GM19372 (cell line): ENCODE data around the gene COQ4.

Experiments used
- ATAC-seq: cut with Tn5 transposase; IDR thresholded peaks from one replicate; pipeline ENCODE4 v1.9.1; 2021; ENCODE audit warnings: mild to moderate bottlenecking, low read depth, moderate library complexity; ENCODE audit not compliant: unreplicated experiment

Gene COQ4

DNA sequence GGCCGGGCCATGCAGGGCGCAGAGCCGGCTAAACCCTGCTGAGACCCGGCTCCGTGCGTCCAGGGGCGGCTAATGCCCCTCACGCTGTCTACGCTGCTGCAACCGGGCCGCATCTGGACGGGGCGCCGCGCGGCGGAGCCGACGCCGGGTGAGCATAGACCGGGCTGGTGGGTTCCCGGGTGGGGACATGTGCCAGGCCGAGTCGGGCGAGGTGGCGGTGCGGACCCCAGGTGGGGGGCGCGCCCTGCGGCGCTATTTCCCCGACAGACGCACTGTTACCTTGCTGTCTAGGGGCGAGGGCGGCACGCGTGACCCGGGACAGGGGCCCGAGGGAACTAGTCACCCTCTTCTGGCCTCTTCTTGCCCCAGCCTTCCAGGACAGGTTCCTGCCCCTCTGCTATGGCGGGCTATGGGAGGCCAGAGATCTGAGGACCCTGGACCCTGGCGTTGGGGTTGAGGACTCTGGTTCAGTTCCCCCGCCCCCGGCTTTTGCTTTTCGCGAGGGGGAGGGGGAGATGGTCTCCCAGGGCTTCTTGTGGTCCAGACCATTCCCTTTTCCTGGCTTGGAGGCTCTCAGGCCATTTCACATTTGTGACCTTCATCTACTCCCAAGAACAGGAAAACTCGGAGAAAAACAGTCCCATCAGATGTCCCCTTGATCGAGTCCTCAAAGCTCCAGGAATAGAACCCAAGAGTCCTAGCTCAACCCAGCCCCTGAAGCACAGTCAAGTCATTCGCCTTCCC is 18.2 kb downstream of the COQ4 start:
- peak; percentile 38 for ATAC-seq

DNA sequence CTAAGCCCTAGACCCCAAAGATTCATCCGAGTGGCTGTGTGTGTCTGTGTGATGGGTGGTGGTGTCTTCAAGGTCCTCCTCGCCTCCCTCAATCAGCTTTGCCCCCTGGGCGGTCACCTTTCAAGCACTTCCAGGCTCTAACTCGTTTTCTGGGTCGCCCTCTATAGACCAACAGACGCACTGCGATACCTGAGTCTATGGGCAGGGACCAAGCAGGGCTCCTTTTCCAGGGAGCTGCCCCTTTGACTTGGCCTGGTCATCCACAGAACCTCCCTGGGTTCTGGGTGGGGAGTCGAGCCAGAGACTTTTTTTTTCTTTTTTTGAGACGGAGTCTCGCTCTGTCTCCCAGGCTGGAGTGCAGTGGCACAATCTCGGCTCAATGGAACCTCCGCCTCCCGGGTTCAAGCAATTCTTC is 18.8 kb downstream of the COQ4 start:
- no peak for ATAC-seq

DNA sequence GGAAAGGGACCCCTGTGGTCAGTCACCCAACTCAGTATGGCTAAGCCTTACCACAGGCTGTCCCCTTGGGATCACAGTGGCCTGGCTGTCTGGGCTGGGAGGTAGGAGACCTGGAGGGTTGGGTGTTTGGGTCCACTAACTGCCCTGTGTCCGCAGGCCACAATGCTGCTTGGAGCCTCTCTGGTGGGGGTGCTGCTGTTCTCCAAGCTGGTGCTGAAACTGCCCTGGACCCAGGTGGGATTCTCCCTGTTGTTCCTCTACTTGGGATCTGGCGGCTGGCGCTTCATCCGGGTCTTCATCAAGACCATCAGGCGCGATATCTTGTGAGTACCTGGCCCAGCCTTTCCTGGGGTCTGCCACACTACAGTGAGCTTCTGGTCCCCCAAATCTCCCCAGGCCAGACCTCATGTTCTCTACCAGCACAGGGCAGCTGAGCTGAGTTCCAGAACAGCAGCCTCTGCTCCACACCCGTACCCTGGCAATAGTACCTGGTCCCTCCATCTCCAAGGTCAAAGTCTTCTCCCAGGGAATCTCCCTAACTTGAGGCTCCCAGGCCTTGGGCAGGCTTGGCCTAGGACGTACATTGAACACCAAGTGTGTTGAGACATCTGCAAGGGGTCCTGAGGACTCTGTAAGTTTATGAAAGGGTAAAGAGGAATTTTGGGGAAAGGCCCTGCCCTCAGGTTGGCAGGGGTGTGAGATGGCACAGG is 20.5 kb downstream of the COQ4 start:
- no peak for ATAC-seq

DNA sequence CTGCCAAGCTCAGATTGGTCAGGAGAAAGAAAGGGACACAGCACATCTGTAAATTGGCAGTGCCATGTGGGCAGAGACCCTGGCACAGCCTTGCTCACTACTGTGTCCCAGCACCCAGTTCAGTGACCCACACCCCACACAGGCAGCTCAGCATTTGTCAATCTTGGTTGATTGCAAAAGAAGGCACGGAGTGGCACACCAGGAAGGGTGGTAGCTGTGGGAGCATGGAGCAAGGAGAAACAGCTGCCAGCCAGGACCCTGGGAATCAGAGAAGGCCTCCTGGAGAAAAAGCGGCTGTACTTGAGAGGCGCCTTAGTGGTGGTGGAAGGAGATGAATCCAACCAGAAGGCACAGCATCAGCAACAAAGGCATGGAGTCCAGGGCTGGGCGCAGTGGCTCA is 21.2 kb downstream of the COQ4 start:
- ATAC-seq, result no peak

DNA sequence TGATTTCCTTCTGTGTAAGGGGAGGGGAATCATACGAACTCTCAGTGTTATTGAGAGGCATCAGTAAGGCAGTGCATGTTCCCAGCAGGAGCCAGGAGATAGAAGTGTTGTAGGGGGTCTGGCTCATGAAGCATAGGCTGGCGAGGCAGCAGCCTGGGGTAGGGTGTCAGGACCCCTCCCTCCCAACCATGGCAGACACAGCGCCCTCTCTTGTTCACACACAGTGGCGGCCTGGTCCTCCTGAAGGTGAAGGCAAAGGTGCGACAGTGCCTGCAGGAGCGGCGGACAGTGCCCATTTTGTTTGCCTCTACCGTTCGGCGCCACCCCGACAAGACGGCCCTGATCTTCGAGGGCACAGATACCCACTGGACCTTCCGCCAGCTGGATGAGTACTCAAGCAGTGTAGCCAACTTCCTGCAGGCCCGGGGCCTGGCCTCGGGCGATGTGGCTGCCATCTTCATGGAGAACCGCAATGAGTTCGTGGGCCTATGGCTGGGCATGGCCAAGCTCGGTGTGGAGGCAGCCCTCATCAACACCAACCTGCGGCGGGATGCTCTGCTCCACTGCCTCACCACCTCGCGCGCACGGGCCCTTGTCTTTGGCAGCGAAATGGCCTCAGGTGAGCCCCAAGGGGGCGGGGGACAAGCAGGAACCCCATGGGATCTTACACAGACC is 22.4 kb downstream of the COQ4 start:
- ATAC-seq, result no peak

- ATAC-seq, result no peak
These were observed 26.5 kb downstream of the COQ4 start for GRCh38 chr9:128349125-128349524.

DNA sequence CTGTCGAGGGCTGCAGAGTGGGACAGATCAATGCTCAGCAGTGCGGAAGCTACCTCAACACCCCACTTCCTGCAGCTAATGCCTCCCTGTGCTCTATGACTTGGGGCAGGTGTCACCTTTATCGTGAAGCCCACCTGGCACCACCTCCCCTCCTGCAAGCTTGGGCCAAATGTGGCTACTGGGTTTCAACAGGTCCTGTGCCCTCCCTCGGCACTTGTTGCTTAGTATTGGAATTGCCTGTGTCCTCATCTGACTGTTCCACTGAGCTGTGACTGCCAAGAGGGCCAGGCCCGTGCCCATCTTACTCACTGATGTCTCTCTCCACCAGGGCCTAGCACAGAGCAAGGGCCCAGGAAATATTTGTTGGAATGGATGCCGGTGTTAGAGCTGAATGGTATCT is 27.1 kb downstream of the COQ4 start:
- no peak for ATAC-seq

GRCh38 chr9:128355451-128355850 is 32.8 kb downstream of the COQ4 start:
- no peak for ATAC-seq

DNA sequence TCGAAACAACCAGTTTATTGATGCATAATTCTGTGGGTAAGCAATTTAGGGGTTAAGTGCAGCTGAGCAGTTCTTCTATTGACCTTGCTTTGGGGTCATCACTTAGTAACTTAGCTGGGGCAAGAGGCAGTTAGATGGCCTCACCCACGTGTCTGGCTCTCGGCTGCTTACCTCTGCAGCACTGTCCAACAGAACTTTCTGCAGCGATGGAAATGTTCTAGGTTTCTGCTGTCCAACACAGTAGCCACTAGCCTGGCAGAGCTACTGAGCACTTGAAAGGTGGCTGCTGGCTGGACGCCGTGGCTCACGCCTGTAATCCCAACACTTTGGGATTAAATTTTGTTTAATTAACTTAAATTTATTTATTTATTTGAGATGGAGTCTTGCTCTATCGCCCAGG is 35.5 kb downstream of the COQ4 start:
- no peak for ATAC-seq

DNA sequence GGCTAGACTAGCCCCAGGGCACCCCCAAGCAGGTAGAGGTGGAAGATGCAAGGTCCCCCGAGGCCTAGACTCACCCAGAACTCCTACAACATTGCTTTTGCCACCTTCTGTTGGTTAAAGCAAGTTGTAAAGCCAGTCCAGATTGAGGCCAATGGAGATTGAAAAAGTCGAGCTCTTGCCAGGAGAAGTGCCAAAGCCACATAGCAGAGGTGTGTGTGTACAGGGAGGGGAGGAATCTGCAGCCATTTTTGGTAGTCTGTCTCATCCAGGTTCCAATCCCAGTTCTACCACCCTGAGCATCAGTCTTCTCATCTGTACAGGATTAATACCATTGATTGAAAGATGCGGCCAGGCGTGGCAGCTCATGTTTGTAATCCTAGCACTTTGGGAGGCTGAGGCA is 36.2 kb downstream of the COQ4 start:
- ATAC-seq, result no peak

DNA sequence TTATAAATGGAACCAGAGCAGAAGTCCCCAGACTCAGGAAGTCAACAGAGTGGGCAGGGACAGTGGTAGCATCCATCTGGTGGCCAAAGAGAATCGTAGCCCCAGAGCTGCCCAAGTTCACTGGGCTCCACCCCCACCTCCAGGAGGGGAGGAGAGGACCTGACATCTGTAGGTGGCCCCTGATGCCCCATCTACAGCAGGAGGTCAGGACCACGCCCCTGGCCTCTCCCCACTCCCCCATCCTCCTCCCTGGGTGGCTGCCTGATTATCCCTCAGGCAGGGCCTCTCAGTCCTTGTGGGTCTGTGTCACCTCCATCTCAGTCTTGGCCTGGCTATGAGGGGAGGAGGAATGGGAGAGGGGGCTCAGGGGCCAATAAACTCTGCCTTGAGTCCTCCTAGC is 38.2 kb downstream of the COQ4 start:
- ATAC-seq, result no peak

DNA sequence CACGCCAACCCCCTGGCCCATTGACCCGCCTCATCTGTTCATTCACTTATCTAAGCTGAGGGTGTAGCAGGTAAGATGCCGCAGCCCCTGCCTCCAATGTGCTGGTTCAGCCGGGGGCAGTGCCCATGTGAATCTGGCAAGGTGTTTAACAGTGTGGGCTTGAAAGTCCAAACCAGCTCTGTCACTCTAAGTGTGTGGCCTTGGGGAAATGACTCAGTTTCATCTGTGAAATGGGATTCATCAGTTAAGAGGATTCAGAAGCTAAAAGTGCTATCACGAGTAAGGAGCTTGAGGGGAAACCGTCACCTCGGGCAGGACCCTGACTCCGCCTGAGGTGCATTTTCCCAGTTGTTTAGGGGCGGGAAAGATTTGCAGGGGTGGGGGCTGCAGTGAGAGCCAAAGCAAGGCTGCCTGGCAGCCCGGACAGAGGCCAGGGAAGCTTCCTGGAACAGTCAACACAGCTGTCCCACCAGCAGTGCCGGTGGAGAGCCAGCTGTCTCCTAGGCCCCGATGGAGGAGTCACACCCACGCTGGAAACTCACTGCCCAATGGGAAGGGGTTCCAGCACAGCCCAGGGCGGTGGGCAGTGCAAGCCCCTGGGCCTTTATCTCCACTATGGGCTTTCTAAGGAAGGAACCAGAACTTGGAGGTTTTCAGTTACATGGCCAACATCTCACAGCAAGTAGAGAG is 38.8 kb downstream of the COQ4 start:
- ATAC-seq, result no peak

GRCh38 chr9:128361986-128362646 is 39.5 kb downstream of the COQ4 start:
- peak; percentile 71 for ATAC-seq

DNA sequence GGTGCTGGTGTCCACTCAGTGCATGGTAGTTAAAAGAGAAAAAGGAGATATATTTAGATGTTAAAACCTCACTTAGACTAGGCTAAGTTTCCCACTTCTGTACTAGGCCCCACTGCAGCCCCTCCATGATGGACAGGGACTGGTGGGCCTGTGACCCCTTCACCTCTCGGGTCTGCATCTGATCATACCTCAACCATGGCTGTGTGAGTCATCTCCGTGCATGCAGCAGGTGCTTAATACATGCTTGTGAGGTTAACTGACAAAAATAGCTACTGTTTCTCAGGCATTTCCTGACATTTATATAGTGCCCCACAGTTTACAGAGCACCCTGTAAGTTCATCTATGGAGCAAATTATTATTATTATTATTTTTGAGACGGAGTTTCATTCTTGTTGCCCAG is 40.1 kb downstream of the COQ4 start:
- no peak for ATAC-seq

GRCh38 chr9:128365525-128365924 is 42.9 kb downstream of the COQ4 start:
- ATAC-seq, result no peak

- no peak for ATAC-seq
These were observed 46.5 kb downstream of the COQ4 start for GRCh38 chr9:128369024-128369706.

DNA sequence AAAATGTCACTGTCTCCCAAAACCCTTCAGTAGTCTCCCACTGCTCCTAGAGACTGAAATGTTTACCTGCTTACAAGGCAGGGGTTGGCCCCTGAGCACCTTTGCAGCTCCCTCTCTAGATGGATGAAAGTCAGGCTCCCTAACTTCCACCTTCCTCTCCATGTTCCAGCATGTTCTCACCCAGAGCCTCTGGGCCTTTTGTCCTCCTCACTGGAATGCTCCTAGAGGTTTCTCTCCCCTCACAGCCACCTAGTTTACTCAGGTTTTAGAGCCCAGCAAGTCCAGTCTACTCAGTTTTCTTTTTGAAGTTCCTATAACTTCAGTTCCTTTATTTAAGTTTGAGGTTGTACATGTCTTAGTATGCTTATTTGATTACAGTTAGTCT is 47.7 kb downstream of the COQ4 start:
- no peak for ATAC-seq

DNA sequence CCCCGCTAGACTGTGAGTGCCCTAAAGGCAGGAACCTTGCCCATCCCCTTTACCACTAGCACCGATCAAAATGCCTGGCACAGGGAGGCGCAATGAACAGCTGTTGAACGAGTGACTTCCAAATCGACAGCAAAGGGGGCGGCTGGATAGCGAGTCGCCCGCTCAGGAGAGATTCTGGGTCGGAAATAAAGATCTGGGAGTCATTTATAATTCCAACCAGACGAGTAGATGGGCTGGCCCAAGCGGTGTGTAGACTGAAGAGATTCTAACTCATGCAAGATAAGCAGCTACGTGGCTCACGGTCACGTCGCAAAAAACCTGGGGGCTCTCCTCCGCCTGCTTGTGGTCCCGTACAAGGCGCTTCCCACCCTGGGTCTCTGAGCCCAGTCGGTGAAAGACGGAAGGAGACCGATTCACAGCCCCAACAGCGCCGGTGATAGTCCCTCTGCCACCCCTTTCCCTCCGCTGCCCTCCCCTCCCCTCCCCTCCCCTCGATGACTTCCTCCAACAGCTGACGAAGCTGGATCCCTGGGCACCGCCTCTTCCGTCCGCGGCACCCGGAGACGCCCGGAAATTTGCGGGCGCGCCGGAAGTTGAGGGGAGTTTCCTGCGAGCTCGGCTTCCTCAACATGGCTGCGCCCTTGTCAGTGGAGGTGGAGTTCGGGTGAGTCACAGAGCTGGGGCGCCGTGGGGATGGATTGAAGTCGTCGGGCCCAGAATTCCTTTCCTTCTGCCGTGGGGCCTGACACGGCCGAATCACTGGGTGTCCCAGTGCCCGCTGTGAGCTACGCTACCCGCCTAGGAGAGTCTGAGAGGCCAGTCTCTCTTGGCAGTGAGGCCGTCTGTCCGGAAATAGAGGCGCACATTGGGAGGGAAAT is 48.4 kb downstream of the COQ4 start, which contains the start of gene URM1:
Gene URM1, plus strand, starts transcription at position 623 of the 878 bp plus-strand sequence. Its CDS starts 7 bp downstream, at position 630.
- ATAC-seq, result peak; percentile 85

DNA sequence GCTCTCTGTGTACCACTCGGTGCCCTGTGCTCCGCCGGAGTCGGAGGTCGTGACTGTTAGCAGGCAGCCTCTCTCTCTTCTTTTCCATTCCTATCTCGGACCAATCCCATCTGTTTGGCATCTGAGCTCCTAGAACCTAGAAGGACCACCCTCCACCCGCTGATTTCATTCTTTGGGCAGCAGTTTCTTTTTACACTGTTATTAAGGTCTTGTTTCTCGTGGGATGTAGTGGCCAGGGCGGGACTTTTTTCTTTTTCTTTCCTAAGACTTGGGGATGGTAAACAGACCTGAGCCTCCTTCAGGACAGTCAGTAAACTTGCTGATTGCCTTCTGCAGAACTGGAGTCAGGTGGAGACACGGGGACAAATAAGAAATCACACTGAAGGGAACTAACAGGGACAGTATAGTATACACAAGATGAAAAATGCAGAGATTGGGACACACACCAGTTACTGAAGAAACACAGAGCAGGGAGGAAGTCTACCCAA is 49.0 kb downstream of the COQ4 start:
- no peak for ATAC-seq
